Ishikawa (cell line): Measurements from ENCODE around the gene GMEB2.

Source experiments
- CEBPB ChIP-seq: IDR thresholded peaks from 2 replicates; pipeline ENCODE4 v1.6.1; 2012
- CREB1 ChIP-seq: IDR thresholded peaks from 2 replicates; pipeline ENCODE4 v1.6.1; 2012; ENCODE audit warnings: low read depth
- EGR1 ChIP-seq: IDR thresholded peaks from 2 replicates; pipeline ENCODE4 v1.6.1; 2012
- EP300 ChIP-seq: IDR thresholded peaks from 2 replicates; pipeline ENCODE4 v1.6.1; 2012; ENCODE audit warnings: borderline replicate concordance
- FOXM1 ChIP-seq: IDR thresholded peaks from 2 replicates; pipeline ENCODE4 v1.6.1; 2012; ENCODE audit warnings: low read depth, borderline replicate concordance
- MAX ChIP-seq: IDR thresholded peaks from 2 replicates; pipeline ENCODE4 v1.6.1; 2012
- NFIC ChIP-seq: IDR thresholded peaks from 2 replicates; pipeline ENCODE4 v1.6.1; 2012
- RAD21 ChIP-seq: IDR thresholded peaks from 2 replicates; pipeline ENCODE4 v1.6.1; 2012; ENCODE audit warnings: low read depth
- TAF1 ChIP-seq: IDR thresholded peaks from 2 replicates; pipeline ENCODE4 v1.6.1; 2012; ENCODE audit warnings: low read depth, mild to moderate bottlenecking
- TCF12 ChIP-seq: IDR thresholded peaks from 2 replicates; pipeline ENCODE4 v1.6.1; 2012; ENCODE audit warnings: low read depth
- TEAD4 ChIP-seq: IDR thresholded peaks from 2 replicates; pipeline ENCODE4 v1.6.1; 2012
- USF1 ChIP-seq: IDR thresholded peaks from 2 replicates; pipeline ENCODE4 v1.6.1; 2012
- YY1 ChIP-seq: IDR thresholded peaks from 2 replicates; pipeline ENCODE4 v1.6.1; 2012; ENCODE audit warnings: low read depth
- ZBTB7A ChIP-seq: IDR thresholded peaks from 2 replicates; pipeline ENCODE4 v1.6.1; 2012; ENCODE audit warnings: low read depth
- TF ChIP-seq, protein P1 (sequence below): IDR thresholded peaks from 2 replicates; pipeline ENCODE4 v1.6.1; 2012; ENCODE audit warnings: low read depth, mild to moderate bottlenecking

Gene GMEB2

GRCh38 chr20:63560856-63561609 lies 65.9 kb downstream of the GMEB2 start:
- TF ChIP-seq TCF12: no peak
- TF ChIP-seq, protein P1, sequence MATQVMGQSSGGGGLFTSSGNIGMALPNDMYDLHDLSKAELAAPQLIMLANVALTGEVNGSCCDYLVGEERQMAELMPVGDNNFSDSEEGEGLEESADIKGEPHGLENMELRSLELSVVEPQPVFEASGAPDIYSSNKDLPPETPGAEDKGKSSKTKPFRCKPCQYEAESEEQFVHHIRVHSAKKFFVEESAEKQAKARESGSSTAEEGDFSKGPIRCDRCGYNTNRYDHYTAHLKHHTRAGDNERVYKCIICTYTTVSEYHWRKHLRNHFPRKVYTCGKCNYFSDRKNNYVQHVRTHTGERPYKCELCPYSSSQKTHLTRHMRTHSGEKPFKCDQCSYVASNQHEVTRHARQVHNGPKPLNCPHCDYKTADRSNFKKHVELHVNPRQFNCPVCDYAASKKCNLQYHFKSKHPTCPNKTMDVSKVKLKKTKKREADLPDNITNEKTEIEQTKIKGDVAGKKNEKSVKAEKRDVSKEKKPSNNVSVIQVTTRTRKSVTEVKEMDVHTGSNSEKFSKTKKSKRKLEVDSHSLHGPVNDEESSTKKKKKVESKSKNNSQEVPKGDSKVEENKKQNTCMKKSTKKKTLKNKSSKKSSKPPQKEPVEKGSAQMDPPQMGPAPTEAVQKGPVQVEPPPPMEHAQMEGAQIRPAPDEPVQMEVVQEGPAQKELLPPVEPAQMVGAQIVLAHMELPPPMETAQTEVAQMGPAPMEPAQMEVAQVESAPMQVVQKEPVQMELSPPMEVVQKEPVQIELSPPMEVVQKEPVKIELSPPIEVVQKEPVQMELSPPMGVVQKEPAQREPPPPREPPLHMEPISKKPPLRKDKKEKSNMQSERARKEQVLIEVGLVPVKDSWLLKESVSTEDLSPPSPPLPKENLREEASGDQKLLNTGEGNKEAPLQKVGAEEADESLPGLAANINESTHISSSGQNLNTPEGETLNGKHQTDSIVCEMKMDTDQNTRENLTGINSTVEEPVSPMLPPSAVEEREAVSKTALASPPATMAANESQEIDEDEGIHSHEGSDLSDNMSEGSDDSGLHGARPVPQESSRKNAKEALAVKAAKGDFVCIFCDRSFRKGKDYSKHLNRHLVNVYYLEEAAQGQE: no peak
- no peak for TF ChIP-seq CREB1
- no peak for TF ChIP-seq ZBTB7A
- no peak for TF ChIP-seq TAF1
- no peak for TF ChIP-seq EP300
- no peak for TF ChIP-seq EGR1
- no peak for TF ChIP-seq USF1
- TF ChIP-seq CEBPB: no peak
- no peak for TF ChIP-seq YY1

DNA sequence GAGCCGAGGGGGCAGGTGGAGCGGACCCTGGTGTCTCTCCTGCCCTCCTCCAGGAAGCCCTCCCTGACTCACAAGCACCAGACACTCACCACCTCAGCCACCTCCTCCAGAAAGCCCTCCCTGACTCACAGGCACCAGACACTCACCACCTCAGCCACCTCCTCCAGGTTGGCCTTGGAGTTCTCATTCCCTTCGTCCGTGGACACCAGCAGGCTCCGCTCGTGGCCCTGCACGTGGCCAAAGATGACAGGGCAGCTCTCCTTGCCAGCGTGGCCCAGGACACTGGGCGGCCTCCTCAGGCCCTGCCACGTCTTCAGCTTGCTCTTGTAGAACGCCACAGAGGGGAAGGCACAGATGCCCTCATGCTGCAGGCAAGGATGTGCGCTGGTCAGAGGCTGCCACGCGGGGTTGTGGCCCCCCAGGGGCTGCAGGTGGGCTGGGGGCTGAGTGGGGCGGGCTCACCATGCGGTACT lies 66.5 kb downstream of the GMEB2 start:
- no peak for TF ChIP-seq ZBTB7A
- no peak for TF ChIP-seq TCF12
- no peak for TF ChIP-seq EGR1

GRCh38 chr20:63558804-63559484 lies 68.0 kb downstream of the GMEB2 start:
- TF ChIP-seq TCF12: no peak
- TF ChIP-seq YY1: no peak
- TF ChIP-seq ZBTB7A: no peak
- TF ChIP-seq CREB1: no peak
- no peak for TF ChIP-seq EP300
- no peak for TF ChIP-seq TEAD4
- TF ChIP-seq CEBPB: no peak
- TF ChIP-seq USF1: no peak
- TF ChIP-seq, protein P1: no peak
- TF ChIP-seq EGR1: no peak
- TF ChIP-seq MAX: no peak
- TF ChIP-seq NFIC: no peak
- no peak for TF ChIP-seq FOXM1
- no peak for TF ChIP-seq TAF1
- no peak for TF ChIP-seq RAD21

GRCh38 chr20:63557481-63557891 lies 69.4 kb downstream of the GMEB2 start:
- TF ChIP-seq RAD21: no peak
- TF ChIP-seq MAX: no peak
- no peak for TF ChIP-seq YY1
- no peak for TF ChIP-seq FOXM1
- no peak for TF ChIP-seq CREB1
- no peak for TF ChIP-seq TAF1
- TF ChIP-seq EP300: no peak
- no peak for TF ChIP-seq USF1
- TF ChIP-seq, protein P1: no peak
- TF ChIP-seq TEAD4: no peak
- no peak for TF ChIP-seq TCF12
- no peak for TF ChIP-seq NFIC
- no peak for TF ChIP-seq EGR1
- no peak for TF ChIP-seq CEBPB
